ENCODE measurements around the gene UBAP1L.
"Not testable (repeated sequence)": the region's sequence is repeated elsewhere in the genome, so short reads cannot be mapped to it uniquely, and the experiment has no call there.

UBAP1L gene

DNA sequence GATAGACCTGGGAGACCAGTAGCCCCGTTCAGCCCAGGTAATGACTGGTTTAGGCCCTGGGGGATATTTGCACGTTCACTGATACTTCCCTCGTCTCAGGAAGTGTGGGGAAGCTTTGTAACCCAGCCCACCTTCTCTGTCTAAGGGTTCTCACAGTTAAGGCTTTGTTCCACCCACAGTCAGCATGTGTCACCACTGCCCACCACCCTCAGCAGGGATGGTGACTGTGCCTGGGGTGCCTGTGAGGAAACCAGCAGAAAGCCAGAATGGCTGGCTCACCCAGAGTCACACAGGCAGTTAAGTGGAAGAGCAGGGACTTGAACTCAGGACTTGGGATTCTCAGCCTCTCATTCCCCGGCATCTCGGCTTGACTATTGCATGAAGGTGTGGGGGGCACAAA is 33.2 kb downstream of the UBAP1L start:
- peak; percentile 33 for DNase-seq (ENCODE audit: low read depth)
- no peak overlapping the region for H3K4me3 ChIP-seq (ENCODE audit: low read length)
- TF ChIP-seq, protein P1, sequence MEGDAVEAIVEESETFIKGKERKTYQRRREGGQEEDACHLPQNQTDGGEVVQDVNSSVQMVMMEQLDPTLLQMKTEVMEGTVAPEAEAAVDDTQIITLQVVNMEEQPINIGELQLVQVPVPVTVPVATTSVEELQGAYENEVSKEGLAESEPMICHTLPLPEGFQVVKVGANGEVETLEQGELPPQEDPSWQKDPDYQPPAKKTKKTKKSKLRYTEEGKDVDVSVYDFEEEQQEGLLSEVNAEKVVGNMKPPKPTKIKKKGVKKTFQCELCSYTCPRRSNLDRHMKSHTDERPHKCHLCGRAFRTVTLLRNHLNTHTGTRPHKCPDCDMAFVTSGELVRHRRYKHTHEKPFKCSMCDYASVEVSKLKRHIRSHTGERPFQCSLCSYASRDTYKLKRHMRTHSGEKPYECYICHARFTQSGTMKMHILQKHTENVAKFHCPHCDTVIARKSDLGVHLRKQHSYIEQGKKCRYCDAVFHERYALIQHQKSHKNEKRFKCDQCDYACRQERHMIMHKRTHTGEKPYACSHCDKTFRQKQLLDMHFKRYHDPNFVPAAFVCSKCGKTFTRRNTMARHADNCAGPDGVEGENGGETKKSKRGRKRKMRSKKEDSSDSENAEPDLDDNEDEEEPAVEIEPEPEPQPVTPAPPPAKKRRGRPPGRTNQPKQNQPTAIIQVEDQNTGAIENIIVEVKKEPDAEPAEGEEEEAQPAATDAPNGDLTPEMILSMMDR (IDR thresholded peaks at IDR 0.05; ENCODE audit: insufficient read depth, low read depth, low read length, missing control alignments): no peak

DNA sequence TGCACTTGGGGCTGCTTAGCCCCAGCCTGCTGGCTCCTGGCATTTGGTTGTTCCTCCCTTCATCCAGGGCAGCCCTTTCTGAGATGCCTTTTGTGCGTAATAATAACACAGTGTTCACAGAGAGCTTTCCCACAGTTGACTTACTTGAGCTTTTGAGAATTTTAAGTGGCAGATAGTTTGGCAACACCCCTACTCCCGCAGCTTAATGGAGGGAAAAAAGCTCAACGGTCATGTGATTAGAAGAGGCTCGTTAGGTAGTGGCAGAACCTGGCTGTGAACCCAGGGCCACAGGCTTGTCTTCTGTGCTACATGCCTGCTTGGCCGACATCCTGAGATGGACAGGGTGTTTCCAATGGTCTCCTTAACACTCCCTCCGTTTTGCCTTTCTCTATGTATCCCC is 33.7 kb downstream of the UBAP1L start:
- DNase-seq (ENCODE audit: low read depth): no peak
- TF ChIP-seq, protein P1 (IDR thresholded peaks at IDR 0.05; ENCODE audit: insufficient read depth, low read depth, low read length, missing control alignments): no peak
- no peak overlapping the region for H3K4me3 ChIP-seq (ENCODE audit: low read length)

DNA sequence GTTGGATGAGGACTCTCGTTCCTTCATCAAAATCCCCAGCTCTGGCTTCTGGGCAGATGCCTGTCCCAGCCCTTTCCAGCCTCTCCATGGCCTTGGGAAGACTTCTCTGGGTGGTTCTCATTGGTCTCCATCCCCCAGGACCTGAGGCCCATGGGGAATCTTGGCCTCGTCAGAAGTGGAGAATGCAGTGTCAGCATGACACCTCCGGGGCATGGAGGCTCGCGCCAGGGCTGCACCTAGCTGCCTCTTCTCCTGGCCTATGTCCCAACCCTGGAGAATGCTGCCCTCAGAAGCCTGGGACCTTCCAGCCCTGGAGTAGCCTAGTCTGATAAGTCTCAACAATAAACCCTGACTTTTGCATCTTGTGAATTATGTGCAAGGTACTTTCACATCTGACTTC is 35.4 kb downstream of the UBAP1L start:
- no peak for DNase-seq (ENCODE audit: low read depth)
- TF ChIP-seq, protein P1 (IDR thresholded peaks at IDR 0.05; ENCODE audit: insufficient read depth, low read depth, low read length, missing control alignments): no peak
- no peak overlapping the region for H3K4me3 ChIP-seq (ENCODE audit: low read length)

DNA sequence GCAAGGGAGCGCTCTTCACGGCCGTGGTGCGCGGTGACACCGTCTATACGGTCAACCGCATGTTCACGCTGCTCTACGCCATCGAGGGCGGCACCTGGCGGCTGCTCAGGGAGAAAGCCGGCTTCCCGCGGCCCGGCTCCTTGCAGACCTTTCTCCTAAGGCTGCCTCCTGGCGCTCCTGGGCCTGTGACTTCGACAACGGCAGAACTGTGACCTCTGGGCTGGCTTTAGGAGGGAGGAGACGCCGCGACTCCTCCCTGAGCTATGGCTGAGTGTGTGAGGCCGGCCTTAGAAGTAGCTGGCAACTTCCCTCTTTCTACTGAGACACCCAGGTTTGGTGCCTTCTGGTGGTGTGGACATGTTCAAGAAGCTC is 37.0 kb downstream of the UBAP1L start:
- peak; percentile 73 for DNase-seq (ENCODE audit: low read depth)
- TF ChIP-seq, protein P1 (IDR thresholded peaks at IDR 0.05; ENCODE audit: insufficient read depth, low read depth, low read length, missing control alignments): peak; percentile 70
- no peak overlapping the region for H3K4me3 ChIP-seq (ENCODE audit: low read length)

DNA sequence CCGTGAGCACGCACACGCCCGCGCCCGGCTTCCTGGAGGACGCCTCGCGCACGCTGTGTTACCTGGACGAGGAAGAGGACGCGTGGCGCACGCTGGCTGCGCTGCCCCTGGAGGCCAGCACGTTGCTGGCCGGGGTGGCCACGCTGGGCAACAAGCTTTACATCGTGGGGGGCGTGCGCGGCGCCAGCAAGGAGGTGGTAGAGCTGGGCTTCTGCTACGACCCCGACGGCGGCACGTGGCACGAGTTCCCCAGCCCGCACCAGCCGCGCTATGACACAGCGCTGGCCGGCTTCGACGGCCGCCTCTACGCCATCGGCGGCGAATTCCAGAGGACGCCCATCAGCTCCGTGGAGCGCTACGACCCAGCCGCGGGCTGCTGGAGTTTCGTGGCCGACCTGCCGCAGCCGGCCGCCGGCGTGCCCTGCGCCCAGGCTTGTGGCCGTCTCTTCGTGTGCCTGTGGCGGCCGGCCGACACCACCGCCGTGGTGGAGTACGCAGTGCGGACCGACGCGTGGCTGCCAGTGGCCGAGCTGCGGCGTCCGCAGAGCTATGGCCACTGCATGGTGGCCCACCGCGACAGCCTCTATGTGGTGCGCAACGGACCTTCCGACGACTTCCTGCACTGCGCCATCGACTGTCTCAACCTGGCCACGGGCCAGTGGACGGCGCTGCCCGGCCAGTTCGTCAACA is 37.6 kb downstream of the UBAP1L start:
- TF ChIP-seq, protein P1 (IDR thresholded peaks at IDR 0.05; ENCODE audit: insufficient read depth, low read depth, low read length, missing control alignments): no peak
- DNase-seq (ENCODE audit: low read depth): no peak
- H3K4me3 ChIP-seq (ENCODE audit: low read length): no peak overlapping the region

DNA sequence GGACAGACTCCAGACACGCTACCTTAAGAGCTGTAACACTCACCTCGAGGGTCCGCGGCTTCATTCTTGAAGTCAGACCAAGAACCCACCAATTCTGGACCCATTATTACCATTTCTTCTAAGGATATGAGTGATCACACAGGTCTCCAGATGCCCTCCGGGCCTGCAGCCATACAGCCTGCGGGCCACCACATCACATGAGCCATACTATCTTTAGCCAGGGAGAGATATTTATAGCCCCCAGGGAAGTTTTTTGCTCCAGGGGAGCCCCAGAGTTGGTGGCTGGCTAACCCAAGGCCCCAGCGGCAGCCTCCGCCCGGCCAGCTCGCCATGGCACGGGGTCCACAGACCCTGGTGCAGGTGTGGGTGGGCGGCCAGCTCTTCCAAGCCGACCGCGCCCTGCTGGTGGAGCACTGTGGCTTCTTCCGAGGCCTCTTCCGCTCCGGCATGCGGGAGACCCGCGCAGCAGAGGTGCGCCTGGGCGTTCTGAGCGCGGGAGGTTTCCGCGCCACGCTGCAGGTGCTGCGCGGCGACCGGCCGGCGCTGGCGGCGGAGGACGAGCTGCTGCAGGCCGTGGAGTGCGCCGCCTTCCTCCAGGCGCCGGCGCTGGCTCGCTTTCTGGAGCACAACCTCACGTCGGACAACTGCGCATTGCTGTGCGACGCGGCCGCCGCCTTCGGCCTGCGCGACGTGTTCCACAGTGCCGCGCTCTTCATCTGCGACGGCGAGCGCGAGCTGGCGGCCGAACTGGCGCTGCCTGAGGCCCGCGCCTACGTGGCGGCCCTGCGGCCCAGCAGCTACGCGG is 38.3 kb downstream of the UBAP1L start, which contains the start of gene KBTBD13:
Gene KBTBD13, plus strand, starts transcription at position 261 of the 805 bp plus-strand sequence. Its CDS starts 70 bp downstream, at position 331.
- TF ChIP-seq, protein P1 (IDR thresholded peaks at IDR 0.05; ENCODE audit: insufficient read depth, low read depth, low read length, missing control alignments): no peak
- no peak for DNase-seq (ENCODE audit: low read depth)
- H3K4me3 ChIP-seq (ENCODE audit: low read length): no peak within 1 kb of the TSS

DNA sequence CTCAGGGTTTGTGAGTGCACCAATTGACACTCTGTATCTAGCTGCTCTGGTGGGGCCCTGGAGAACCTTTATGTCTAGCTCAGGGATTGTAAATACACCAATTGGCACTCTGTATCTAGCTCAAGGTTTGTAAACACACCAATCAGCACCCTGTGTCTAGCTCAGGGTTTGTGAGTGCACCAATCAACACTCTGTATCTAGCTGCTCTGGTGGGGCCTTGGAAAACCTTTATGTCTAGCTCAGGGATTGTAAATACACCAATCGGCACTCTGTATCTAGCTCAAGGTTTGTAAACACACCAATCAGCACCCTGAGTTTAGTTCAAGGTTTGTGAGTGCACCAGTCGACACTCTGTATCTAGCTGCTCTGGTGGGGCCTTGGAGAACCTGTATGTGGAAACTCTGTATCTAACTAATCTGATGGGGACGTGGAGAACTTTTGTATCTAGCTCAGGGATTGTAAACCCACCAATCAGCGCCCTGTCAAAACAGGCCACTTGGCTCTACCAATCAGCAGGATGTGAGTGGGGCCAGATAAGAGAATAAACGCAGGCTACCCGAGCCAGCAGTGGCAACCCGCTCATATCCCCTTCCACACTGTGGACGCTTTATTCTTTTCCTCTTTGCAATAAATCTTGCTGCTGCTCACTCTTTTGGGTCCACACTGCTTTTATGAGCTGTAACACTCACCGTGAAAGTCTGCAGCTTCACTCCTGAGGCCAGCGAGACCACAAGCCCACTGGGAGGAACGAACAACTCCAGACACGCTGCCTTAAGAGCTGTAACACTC is 39.2 kb downstream of the UBAP1L start:
- not testable (repeated sequence) for DNase-seq (ENCODE audit: low read depth); H3K4me3 ChIP-seq (ENCODE audit: low read length)

DNA sequence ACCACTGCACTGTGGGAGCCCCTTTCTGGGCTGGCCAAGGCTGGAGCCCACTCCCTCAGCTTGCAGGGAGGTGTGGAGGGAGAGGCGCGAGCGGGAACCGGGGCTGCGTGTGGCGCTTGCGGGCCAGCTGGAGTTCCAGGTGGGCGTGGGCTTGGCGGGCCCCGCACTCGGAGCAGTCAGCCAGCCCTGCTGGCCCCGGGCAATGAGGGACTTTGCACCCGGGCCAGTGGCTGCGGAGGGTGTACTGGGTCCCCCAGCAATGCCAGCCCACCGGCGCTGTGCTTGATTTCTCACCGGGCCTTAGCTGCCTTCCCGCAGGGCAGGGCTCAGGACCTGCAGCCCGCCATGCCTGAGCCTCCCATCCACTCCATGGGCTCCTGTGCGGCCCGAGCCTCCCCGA is 40.1 kb downstream of the UBAP1L start:
- not testable (repeated sequence) for DNase-seq (ENCODE audit: low read depth)

More for the DNA sequence above, 40.1 kb downstream of the UBAP1L start:
- not testable (repeated sequence) for H3K4me3 ChIP-seq (ENCODE audit: low read length)
